Ammon's horn (tissue), 1 donor: Measurements from ENCODE around the gene TBC1D24.
"Not testable (repeated sequence)": the region's sequence is repeated elsewhere in the genome, so short reads cannot be mapped to it uniquely, and the experiment has no call there.

Source experiments
- DNase-seq: peaks from one replicate; pipeline ENCODE4 v3.0.0-alpha.2; 2016; ENCODE audit warnings: low spot score

TBC1D24 gene

DNA sequence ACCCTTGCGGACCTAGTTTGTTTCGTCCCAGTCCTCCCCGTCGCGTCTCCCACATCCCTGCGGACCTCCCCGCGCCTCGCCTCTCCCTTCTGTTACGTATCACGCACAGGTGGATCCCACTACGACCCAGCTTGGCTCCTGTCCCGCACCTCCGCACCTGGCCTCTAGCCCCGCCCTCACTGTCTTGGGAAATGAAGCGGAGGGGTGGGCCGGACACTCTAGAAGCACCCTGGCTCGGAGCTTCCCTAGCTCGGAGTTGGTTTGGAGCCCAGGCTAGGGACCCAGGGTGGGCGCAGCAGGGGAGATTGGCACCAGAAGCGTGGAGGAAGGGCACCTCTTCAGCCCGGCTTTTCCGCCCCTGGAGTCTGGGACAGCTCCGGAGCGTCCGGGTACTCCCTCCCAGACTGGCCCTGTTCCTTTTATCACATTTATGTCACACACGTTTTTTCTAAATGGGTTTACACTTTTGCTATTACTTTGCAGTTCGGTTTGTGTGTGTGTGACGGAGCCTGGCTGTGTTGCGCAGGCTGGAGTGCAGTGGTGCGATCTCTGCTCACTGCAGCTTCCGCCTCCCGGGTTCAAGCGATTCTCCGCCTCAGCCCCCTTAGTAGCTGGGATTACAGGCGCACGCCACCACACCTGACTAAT, 57.7 kb downstream of the TBC1D24 start:
- peak; percentile 64 for DNase-seq

DNA sequence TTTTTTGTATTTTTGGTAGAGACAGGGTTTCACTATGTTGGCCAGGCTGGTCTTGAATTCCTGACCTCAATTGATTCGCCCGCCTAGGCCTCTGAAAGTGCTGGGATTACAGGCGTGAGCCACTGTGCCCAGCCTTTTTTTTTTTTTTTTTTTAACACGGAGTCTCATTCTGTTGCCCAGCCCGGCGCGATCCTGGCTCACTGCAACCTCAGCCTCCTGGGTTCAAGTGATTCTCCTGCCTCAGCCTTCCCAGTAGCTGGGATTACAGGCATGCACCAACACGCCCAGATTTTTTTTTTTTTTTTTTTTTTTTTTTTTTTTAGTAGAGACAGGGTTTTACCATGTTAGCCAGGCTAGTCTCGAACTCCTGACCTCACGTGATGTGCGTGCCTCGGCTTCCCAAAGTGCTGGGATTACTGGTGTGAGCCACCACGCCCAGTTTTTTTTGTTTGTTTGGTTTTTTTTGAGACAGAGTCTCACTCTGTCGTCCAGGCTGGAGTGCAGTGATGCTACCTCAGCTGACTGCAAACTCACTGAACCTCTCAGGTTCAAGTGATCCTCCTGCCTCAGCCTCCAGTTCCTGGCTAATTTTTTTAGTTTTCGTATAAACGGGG, 58.3 kb downstream of the TBC1D24 start:
- DNase-seq: not testable (repeated sequence)

DNA sequence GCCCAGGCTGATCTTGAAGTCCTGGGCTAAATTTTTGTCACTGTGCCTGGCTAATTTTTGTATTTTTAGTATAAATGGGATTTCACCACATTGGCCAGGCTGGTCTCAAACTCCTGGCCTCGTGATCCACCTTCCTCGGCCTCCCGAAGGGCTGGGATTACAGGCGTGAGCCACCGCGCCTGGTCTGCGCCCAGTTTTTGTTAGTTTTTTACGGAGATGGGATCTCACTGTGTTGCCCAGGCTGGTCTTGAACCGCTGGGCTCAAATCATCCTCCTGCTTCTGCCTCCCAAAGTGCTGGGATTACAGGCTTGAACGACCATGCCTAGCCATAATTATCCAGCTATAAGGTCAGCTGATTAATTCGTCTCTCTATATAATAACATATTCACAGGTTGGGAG, 59.0 kb downstream of the TBC1D24 start:
- DNase-seq: no peak

DNA sequence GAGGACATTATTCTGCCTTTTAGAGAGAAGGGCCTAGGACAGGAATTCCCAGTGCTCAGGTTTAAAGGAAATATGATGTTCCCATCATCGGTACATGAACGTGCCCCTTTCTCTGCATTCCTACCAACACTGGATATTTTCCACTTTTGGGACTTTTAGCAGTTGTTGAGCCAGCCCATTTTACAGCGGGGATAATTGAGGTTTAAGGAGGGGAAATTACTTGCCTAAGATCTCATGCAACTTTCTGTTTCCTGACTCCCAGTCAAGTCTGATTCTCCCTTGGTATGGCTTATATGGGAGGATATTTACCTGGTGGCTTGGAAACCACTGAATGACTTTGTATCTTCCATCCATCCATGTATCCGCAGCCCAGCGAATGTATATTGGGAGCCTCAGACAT, 59.4 kb downstream of the TBC1D24 start:
- DNase-seq: not testable (repeated sequence)

GRCh38 chr16:2535625-2536013, 60.7 kb downstream of the TBC1D24 start:
- no peak for DNase-seq

- DNase-seq: peak; percentile 97
Observed at GRCh38 chr16:2537451-2538379, 62.8 kb downstream of the TBC1D24 start, which contains the start of gene PDPK1. PDPK1 (plus strand) TSS chr16:2538021; CDS start chr16:2538113, 92 bp downstream.

GRCh38 chr16:2539192-2539844, 64.4 kb downstream of the TBC1D24 start:
- DNase-seq: not testable (repeated sequence)

DNA sequence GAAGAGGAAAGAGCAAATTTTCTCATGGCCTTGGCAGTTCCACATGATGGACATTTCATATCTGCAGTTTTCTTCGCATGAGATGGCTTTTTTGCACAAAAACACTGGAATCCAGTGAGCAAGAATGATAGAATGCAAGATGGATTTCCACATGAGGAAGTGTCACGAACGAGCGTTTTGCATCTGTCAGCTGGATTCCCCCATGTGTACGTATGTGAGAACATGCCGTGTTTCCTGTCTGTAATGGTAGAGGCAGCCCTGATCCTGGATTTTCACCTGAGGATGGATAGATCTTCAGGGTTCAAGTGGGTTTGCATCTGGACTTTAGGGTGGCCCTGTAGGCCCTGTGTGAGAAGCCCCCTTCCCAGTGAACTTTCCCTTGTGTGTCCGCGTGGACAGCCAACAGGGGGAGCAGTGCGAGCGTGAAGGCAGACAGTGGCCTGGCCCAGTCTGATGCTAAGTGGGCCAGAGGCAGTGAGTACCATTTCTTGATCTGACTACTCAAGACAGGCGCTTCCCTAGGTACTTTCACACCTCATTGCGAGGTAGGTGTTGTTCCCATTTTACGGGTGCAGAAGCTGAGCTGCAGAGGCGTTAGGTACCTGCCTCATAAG, 65.0 kb downstream of the TBC1D24 start:
- not testable (repeated sequence) for DNase-seq

DNA sequence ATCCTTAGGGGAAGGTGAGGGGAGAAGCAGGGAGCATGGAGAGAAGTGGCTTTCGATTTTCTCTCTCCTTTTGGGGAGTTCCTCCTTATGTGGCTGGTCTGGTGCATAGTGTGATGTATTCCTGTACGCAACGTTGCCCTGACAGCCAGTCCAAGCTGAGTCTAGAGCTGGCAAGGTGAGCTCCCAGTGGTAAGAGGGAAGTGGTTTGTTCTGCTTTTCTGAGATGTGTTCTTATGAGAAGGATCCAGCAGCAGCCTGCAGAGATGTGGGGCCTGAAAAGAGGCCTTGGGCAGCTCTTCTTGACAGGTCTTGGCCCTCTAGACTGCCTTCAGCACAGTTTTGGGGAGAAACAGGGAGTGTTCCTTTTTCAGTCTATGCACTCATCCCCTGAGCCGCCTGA, 66.0 kb downstream of the TBC1D24 start:
- DNase-seq: not testable (repeated sequence)

DNA sequence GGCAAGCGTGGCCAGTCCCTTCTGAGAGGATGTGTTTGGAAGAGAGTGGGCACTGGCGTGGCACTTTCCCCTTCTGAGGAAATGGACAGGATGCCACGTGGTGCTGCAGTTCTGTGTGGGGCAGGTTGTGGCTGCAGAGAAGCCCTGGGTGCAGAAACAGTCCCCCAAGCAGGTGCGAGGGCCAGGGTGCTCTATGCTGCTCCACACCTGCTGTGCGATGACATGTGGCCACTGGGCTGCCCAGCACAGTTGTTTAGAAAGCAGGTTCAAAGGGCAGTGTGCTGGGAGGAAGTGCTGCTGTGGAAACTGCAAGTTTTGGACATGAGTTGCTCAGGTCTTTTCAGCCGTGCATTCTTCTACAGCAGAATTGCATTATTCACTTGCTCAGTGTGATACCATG, 66.5 kb downstream of the TBC1D24 start:
- not testable (repeated sequence) for DNase-seq

GRCh38 chr16:2543771-2544170, 68.8 kb downstream of the TBC1D24 start:
- DNase-seq: not testable (repeated sequence)

GRCh38 chr16:2550283-2550878, 75.5 kb downstream of the TBC1D24 start:
- DNase-seq: not testable (repeated sequence)

DNA sequence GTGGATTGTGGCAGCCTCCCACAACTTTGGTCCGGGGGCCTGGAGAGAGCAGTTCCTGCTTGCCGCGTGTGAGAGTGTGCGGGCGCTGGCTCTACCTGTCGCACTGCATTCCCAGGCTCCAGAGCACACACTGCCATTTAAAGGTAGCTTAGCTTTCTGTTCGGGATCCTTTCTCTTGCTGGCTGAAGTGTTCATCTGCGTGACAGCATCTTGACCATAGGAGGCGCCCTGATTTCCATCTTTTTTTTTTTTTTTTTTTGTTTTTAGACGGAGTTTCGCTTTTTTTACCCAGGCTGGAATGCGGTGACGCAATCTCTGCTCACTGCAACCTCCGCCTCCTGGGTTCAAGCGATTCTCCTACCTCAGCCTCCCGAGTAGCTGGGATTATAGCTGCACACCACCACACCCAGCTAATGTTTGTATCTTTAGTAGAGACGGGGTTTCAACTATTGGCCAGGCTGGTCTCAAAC, 76.5 kb downstream of the TBC1D24 start:
- not testable (repeated sequence) for DNase-seq

DNA sequence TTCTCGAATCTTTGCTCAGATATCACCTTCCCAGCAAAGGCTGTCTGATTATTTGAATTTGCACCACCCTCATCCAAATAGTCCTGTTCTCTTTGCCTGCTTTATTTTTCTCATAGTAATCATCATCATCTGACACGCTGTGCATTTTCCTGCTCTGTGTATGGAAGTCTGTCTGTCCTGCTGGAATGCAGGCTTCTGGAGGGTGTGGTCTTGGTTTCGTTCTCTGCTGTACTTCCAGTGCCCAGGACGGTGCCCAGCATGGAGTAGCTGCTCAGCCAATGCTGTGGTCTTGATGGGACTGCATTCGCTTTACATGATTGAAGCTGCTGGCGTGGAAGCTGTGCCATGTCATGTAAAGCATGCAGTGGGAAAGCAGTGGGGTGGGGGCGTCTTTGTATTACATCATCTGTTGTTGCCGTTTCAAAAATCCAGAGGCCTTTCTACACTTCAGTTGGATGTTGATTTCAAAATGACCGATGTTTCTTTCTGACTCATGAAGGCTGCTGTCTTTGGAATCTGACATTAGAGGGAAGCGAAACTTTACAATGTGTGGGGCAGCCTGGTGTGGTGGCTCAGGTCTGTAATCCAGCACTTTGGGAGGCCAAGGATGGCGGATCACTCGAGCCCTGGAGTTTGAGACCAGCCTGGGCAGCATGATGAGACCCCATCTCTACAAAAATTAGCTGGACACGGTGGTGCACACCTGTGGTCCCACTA, 79.9 kb downstream of the TBC1D24 start:
- not testable (repeated sequence) for DNase-seq
